GM12878 (cell line): ENCODE data around the gene PDIA4. TPM values are rescaled to one million over a fixed set of nuclear protein-coding genes. Genes with fewer than 3 reads are reported as not detected.

Source experiments
- CBFB ChIP-seq: IDR thresholded peaks from 2 replicates; pipeline ENCODE4 v1.6.1; 2016; ENCODE audit warnings: antibody characterized with exemption, low read depth
- CEBPZ ChIP-seq: fragments of 150-350 bp; IDR thresholded peaks from 2 replicates; pipeline ENCODE4 v1.6.1; 2016; ENCODE audit warnings: low read depth, low read length
- CREB1 ChIP-seq: IDR thresholded peaks from 2 replicates; pipeline ENCODE4 v1.6.1; 2012; ENCODE audit warnings: low read depth, mild to moderate bottlenecking, inconsistent platforms
- E2F8 ChIP-seq: fragments of 450-650 bp; IDR thresholded peaks from 2 replicates; pipeline ENCODE4 v1.6.1; 2018; ENCODE audit warnings: mild to moderate bottlenecking, low read depth, moderate library complexity; ENCODE audit not compliant: partially characterized antibody
- E4F1 ChIP-seq: fragments of 450-650 bp; IDR thresholded peaks from 2 replicates; pipeline ENCODE4 v1.6.1; 2018; ENCODE audit warnings: borderline replicate concordance, mild to moderate bottlenecking; ENCODE audit not compliant: partially characterized antibody
- HDAC2 ChIP-seq: fragments of 200-600 bp; sonication (generic); IDR thresholded peaks from 2 replicates; pipeline ENCODE4 v1.6.1; 2017
- IRF5 ChIP-seq: fragments of 450-650 bp; IDR thresholded peaks from 2 replicates; pipeline ENCODE4 v1.6.1; 2017; ENCODE audit warnings: borderline replicate concordance
- NR2C1 ChIP-seq: fragments of 450-650 bp; IDR thresholded peaks from 2 replicates; pipeline ENCODE4 v1.6.1; 2017; ENCODE audit warnings: antibody characterized with exemption, mild to moderate bottlenecking, moderate library complexity
- RELA ChIP-seq: fragments of 450-650 bp; IDR thresholded peaks from 2 replicates; pipeline ENCODE4 v1.8.0; 2014; ENCODE audit warnings: borderline replicate concordance; ENCODE audit not compliant: partially characterized antibody
- polyA plus RNA-seq, 11 experiments: library from polyadenylated mRNA; depleted of rRNA in 4 of 11; unstranded in 6 of 11; stranded (reverse) in 5 of 11; fragments of >200 nt; fragmentation: Nextera tagmentation in 4 of 11; fragmentation: Illumina TruSeq in 1 of 11; extraction: Ambion mirVana in 4 of 11; extraction: Trizol in 1 of 11; gene quantifications; 1 replicate in 1 of 11; 2 replicates in 10 of 11; pipeline versions ENCODE4 v1.2.1 to v1.2.3, GENCODE V29; 2011 to 2016; ENCODE audit warnings: inconsistent platforms in 2 of 11, missing spikeins in 2 of 11, low read depth in 1 of 11
- total RNA-seq, 4 experiments: library from RNA; depleted of rRNA in 3 of 4; stranded (reverse); fragments of >200 nt in 3 of 4; fragmentation: Illumina TruSeq in 1 of 4; extraction: Trizol in 1 of 4; gene quantifications; 2 replicates each; pipeline versions ENCODE4 v1.2.1 to v1.2.3, GENCODE V29; 2013 to 2021
- TF ChIP-seq, protein P1 (sequence below): IDR thresholded peaks from 2 replicates; pipeline ENCODE4 v1.6.1; 2012; ENCODE audit warnings: mild to moderate bottlenecking, low read depth, low read length

PDIA4 gene
- total and polyA plus RNA-seq, 10 of the 15 experiments (the other 5 are each of a cell fraction or from before 2014, with no cell fraction given): 7.1 to 306 (median 106) TPM

DNA sequence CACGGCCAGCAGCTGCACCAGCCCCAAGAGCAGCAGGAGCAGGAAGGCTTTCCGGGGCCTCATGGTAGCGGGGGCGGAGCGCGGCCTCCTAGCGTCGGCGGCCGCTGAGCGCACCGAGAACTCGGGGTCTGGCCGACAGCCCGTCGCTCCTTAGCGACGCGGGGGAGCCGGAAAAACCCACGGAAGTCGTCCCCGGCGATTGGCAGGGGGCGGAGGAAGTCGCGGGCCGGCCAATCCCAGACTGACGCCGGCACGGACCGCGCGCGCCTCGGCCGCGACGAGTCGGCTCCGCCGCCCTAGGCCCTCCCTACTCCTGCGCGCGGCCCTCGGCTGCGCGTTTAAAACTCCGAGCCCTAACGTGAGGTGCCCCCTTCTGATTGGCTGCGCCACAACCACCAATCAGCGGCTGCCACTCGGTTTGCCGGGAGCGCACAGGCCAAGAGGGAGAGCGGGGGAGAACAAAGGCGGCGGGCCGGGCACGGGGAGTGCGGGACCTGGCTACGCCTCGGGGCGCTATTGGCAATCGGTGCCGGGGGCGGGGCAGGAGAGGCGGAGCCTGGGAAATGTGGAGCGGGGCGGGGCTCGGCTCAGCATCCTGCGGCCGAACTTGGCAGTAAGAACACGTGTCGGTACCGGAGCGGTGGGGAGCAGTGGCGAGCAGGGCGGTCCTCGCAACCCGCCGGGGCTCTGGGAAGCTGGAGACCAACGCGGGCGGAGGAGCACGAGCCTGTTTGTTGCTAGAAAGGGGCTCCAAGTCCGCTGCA, at the start of gene PDIA4 (continued):
- TF ChIP-seq HDAC2 (no peak), NR2C1 (no peak), CBFB (0 out of 2 replicates have a peak, but pooled peaks have one; percentile 21), E4F1 (no peak), CREB1 (peak; percentile 91), CEBPZ (no peak), E2F8 (no peak), RELA (peak; percentile 24), IRF5 (no peak)
- TF ChIP-seq, protein P1, sequence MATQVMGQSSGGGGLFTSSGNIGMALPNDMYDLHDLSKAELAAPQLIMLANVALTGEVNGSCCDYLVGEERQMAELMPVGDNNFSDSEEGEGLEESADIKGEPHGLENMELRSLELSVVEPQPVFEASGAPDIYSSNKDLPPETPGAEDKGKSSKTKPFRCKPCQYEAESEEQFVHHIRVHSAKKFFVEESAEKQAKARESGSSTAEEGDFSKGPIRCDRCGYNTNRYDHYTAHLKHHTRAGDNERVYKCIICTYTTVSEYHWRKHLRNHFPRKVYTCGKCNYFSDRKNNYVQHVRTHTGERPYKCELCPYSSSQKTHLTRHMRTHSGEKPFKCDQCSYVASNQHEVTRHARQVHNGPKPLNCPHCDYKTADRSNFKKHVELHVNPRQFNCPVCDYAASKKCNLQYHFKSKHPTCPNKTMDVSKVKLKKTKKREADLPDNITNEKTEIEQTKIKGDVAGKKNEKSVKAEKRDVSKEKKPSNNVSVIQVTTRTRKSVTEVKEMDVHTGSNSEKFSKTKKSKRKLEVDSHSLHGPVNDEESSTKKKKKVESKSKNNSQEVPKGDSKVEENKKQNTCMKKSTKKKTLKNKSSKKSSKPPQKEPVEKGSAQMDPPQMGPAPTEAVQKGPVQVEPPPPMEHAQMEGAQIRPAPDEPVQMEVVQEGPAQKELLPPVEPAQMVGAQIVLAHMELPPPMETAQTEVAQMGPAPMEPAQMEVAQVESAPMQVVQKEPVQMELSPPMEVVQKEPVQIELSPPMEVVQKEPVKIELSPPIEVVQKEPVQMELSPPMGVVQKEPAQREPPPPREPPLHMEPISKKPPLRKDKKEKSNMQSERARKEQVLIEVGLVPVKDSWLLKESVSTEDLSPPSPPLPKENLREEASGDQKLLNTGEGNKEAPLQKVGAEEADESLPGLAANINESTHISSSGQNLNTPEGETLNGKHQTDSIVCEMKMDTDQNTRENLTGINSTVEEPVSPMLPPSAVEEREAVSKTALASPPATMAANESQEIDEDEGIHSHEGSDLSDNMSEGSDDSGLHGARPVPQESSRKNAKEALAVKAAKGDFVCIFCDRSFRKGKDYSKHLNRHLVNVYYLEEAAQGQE: no peak
